GM23338 (cell line): ENCODE measurements around the gene SLC25A24. TPM values are rescaled to one million over a fixed set of nuclear protein-coding genes. Genes with fewer than 3 reads are reported as not detected.

Experiments
- ATAC-seq: fragments of 200-7000 bp; cut with Tn5 transposase; 3 replicates; pipeline ENCODE4 v1.9.1; 2020
- DNase-seq: peaks from one replicate; pipeline ENCODE4 v3.0.0-alpha.2; 2015; ENCODE audit warnings: low spot score
- H2AFZ ChIP-seq: fragments of 200-600 bp; sonication (generic); 2 replicates; pipeline ENCODE4 v1.8.0; 2016; ENCODE audit warnings: antibody characterized with exemption, mild to moderate bottlenecking, moderate library complexity
- H3F3A ChIP-seq: fragments of 200-600 bp; sonication (generic); replicated peaks from 2 replicates; pipeline ENCODE4 v1.8.0; 2017; ENCODE audit warnings: antibody characterized with exemption, mixed run types, low read depth
- H3K27ac ChIP-seq: fragments of 200-600 bp; sonication (generic); 2 replicates; pipeline ENCODE4 v1.6.1; 2016; ENCODE audit warnings: low read depth
- H3K27me3 ChIP-seq: fragments of 200-600 bp; sonication (generic); 2 replicates; pipeline ENCODE4 v1.8.0; 2016; ENCODE audit warnings: mild to moderate bottlenecking, mixed run types, moderate library complexity; ENCODE audit not compliant: insufficient read depth
- H3K36me3 ChIP-seq: fragments of 200-600 bp; sonication (generic); 2 replicates; pipeline ENCODE4 v1.8.0; 2016; ENCODE audit warnings: mild to moderate bottlenecking; ENCODE audit not compliant: insufficient read depth
- H3K4me1 ChIP-seq: fragments of 200-600 bp; sonication (generic); 2 replicates; pipeline ENCODE4 v1.8.0; 2016; ENCODE audit warnings: mild to moderate bottlenecking, moderate library complexity; ENCODE audit not compliant: insufficient read depth
- H3K4me2 ChIP-seq: fragments of 200-600 bp; sonication (generic); 2 replicates; pipeline ENCODE4 v1.7.1; 2017; ENCODE audit warnings: mixed run types
- H3K4me3 ChIP-seq: fragments of 200-600 bp; sonication (generic); 2 replicates; pipeline ENCODE4 v1.6.1; 2016; ENCODE audit warnings: mixed run types
- H3K79me2 ChIP-seq: fragments of 200-600 bp; sonication (generic); replicated peaks from 2 replicates; pipeline ENCODE4 v1.8.0; 2017; ENCODE audit warnings: mild to moderate bottlenecking; ENCODE audit not compliant: insufficient read depth
- H3K9me2 ChIP-seq: fragments of 200-600 bp; sonication (generic); 2 replicates; pipeline ENCODE4 v1.8.0; 2017; ENCODE audit not compliant: insufficient read depth
- H4K20me1 ChIP-seq: fragments of 200-600 bp; sonication (generic); replicated peaks from 2 replicates; pipeline ENCODE4 v1.8.0; 2017; ENCODE audit warnings: mild to moderate bottlenecking; ENCODE audit not compliant: insufficient read depth
- H3K27ac Mint-ChIP-seq: 2 replicates; pipeline ENCODE4 v1.8.0; 2020; ENCODE audit warnings: inconsistent platforms, mild to moderate bottlenecking, moderate library complexity, mixed read lengths
- H3K27me3 Mint-ChIP-seq: 3 replicates; pipeline ENCODE4 v1.8.0; 2022; ENCODE audit warnings: low read depth, mild to moderate bottlenecking, moderate library complexity, mixed read lengths, inconsistent platforms; ENCODE audit not compliant: insufficient read depth, poor library complexity
- H3K36me3 Mint-ChIP-seq: 3 replicates; pipeline ENCODE4 v1.8.0; 2021; ENCODE audit warnings: low read depth, mild to moderate bottlenecking, inconsistent platforms, moderate library complexity, mixed read lengths
- H3K4me1 Mint-ChIP-seq: 3 replicates; pipeline ENCODE4 v1.8.0; 2020; ENCODE audit warnings: mild to moderate bottlenecking, inconsistent platforms, mixed read lengths
- H3K4me3 Mint-ChIP-seq: 3 replicates; pipeline ENCODE4 v1.8.0; 2021; ENCODE audit warnings: moderate library complexity, mild to moderate bottlenecking, inconsistent platforms, mixed read lengths
- H3K9me3 Mint-ChIP-seq: 3 replicates; pipeline ENCODE4 v1.8.0; 2020; ENCODE audit warnings: moderate library complexity, mild to moderate bottlenecking, inconsistent platforms, mixed read lengths
- CREB1 ChIP-seq: fragments of 250-450 bp; sonication (Bioruptor Pico); IDR thresholded peaks from 2 replicates; pipeline ENCODE4 v1.5.0; 2020; ENCODE audit warnings: low read depth, mild to moderate bottlenecking, moderate library complexity
- CTCF ChIP-seq, 2 experiments: fragments of 200-600 bp in 1 of 2; sonication (generic) in 1 of 2; conservative IDR thresholded peaks; 2 replicates each; pipeline versions ENCODE4 v1.5.1 to v1.6.1; 2016 to 2017; ENCODE audit warnings: antibody characterized with exemption in 2 of 2, low read depth in 2 of 2, mild to moderate bottlenecking in 2 of 2, moderate library complexity in 1 of 2
- ETS1 ChIP-seq: IDR thresholded peaks from 2 replicates; pipeline ENCODE4 v1.6.1; 2016; ENCODE audit warnings: antibody characterized with exemption
- EZH2 ChIP-seq: fragments of 200-600 bp; sonication (generic); IDR thresholded peaks from one replicate; pipeline ENCODE4 v1.8.0; 2017; ENCODE audit warnings: antibody characterized with exemption, mild to moderate bottlenecking, low read depth; ENCODE audit not compliant: unreplicated experiment
- EZH2phosphoT487 ChIP-seq: fragments of 200-600 bp; sonication (generic); IDR thresholded peaks from one replicate; pipeline ENCODE4 v1.8.1; 2018; ENCODE audit warnings: antibody characterized with exemption; ENCODE audit not compliant: unreplicated experiment
- JUNB ChIP-seq: IDR thresholded peaks from one replicate; pipeline ENCODE4 v1.6.1; 2016; ENCODE audit warnings: antibody characterized with exemption; ENCODE audit not compliant: unreplicated experiment
- NANOG ChIP-seq: IDR thresholded peaks from 2 replicates; pipeline ENCODE4 v1.6.1; 2016; ENCODE audit warnings: antibody characterized with exemption, borderline replicate concordance
- POLR2AphosphoS5 ChIP-seq: IDR thresholded peaks from 2 replicates; pipeline ENCODE4 v1.6.1; 2016; ENCODE audit warnings: antibody characterized with exemption, low read depth
- REST ChIP-seq: IDR thresholded peaks from one replicate; pipeline ENCODE4 v1.6.1; 2018; ENCODE audit warnings: antibody characterized with exemption; ENCODE audit not compliant: unreplicated experiment
- STAT1 ChIP-seq: IDR thresholded peaks from one replicate; pipeline ENCODE4 v1.6.1; 2016; ENCODE audit warnings: antibody characterized with exemption; ENCODE audit not compliant: unreplicated experiment
- ZNF114 ChIP-seq: fragments of 250-450 bp; sonication (Bioruptor Pico); IDR thresholded peaks from 2 replicates; pipeline ENCODE4 v1.5.0; 2020; ENCODE audit warnings: mild to moderate bottlenecking, moderate library complexity
- ZNF331 ChIP-seq: fragments of 250-450 bp; sonication (Bioruptor Pico); IDR thresholded peaks from 2 replicates; pipeline ENCODE4 v1.5.0; 2020; ENCODE audit warnings: low read depth, mild to moderate bottlenecking, moderate library complexity
- ZNF462 ChIP-seq: fragments of 250-450 bp; sonication (Bioruptor Pico); IDR thresholded peaks from 2 replicates; pipeline ENCODE4 v1.5.0; 2020; ENCODE audit warnings: mild to moderate bottlenecking, moderate library complexity
- polyA plus RNA-seq: library from polyadenylated mRNA; unstranded; fragments of >200 nt; fragmentation: Nextera tagmentation; extraction: Ambion mirVana; gene quantifications from 2 replicates; pipeline ENCODE4 v1.2.1, GENCODE V29; 2016
- total RNA-seq: library from RNA; depleted of rRNA; stranded (reverse); fragments of >200 nt; shearing (Covaris generic); gene quantifications from 2 replicates; pipeline ENCODE4 v1.2.3, GENCODE V29; 2014

Gene SLC25A24
- total and polyA plus RNA-seq, 2 experiments from 2014 or later, result 17.4 to 46.0 TPM

GRCh38 chr1:108188801-108189200 is 11.3 kb downstream of the SLC25A24 start:
- Histone ChIP-seq H3K27ac (no peak overlapping the region), H3K4me2 (no peak overlapping the region), H2AFZ (no peak overlapping the region), H4K20me1 (no peaks in the 10 kb centered on the region), H3K36me3 (peaks cover 7% of the 10 kb centered on the region; the same call in 1 of the 2 replicates), H3K9me2 (no peaks in the 10 kb centered on the region), H3K79me2 (peaks cover 43% of the 10 kb centered on the region), H3K4me1 (no peaks in the 10 kb centered on the region), H3K4me3 (no peak overlapping the region), H3F3A (no peaks in the 10 kb centered on the region), H3K27me3 (no peaks in the 10 kb centered on the region)
- peaks cover 39% of the 10 kb centered on the region; the same call in 2 of the 3 replicates for H3K36me3 Mint-ChIP-seq
- H3K4me3 Mint-ChIP-seq, result no peak overlapping the region
- TF ChIP-seq NANOG, result no peak
- TF ChIP-seq POLR2AphosphoS5, result no peak
- TF ChIP-seq STAT1, result no peak
- no peak for TF ChIP-seq ETS1
- TF ChIP-seq EZH2phosphoT487, result no peak
- TF ChIP-seq EZH2, result no peak
- no peak for TF ChIP-seq JUNB
- no peak for TF ChIP-seq CREB1 (CRISPR knock-in tag)
- no peak for TF ChIP-seq ZNF462 (CRISPR knock-in tag)
- no peak for TF ChIP-seq REST
- TF ChIP-seq CTCF (conservative IDR thresholded peaks at IDR 0.05; ENCODE audit: low read depth in 2 of 2), result no peak
- TF ChIP-seq ZNF331 (CRISPR knock-in tag), result no peak
- no peak for TF ChIP-seq ZNF114
- H3K4me1 Mint-ChIP-seq, result no peaks in the 10 kb centered on the region; the same call in 2 of the 3 replicates
- no peaks in the 10 kb centered on the region for H3K27me3 Mint-ChIP-seq
- ATAC-seq, result no peak
- DNase-seq, result no peak
- H3K27ac Mint-ChIP-seq, result no peak overlapping the region
- H3K9me3 Mint-ChIP-seq, result no peaks in the 10 kb centered on the region; the same call in 2 of the 3 replicates
